Panc1 (cell line): ENCODE measurements around the gene TPBGL. TPM values are rescaled to one million over a fixed set of nuclear protein-coding genes. Genes with fewer than 3 reads are reported as not detected.

Source experiments
- ATAC-seq: fragments of 200-7000 bp; cut with Tn5 transposase; 2 replicates; pipeline ENCODE4 v1.9.1; 2020; ENCODE audit warnings: mild to moderate bottlenecking, moderate library complexity
- BruUV-seq: library from RNA; stranded (reverse); fragments of 400-500 nt; replicated peaks from 2 replicates; lab custom pipeline; 2021; lab: Mats Ljungman, UMichigan
- CTCF ChIA-PET: fragments of 300-600 bp; sonication (Branson Sonifier 250); formaldehyde crosslinking; loops from one replicate; lab custom pipeline; 2022; ENCODE audit warnings: antibody characterized with exemption; lab: Charles Lee
- POLR2A ChIA-PET: fragments of 300-600 bp; sonication (Branson Sonifier 250); formaldehyde crosslinking; loops from one replicate; lab custom pipeline; 2022; ENCODE audit warnings: antibody characterized with exemption; lab: Charles Lee
- DNase-seq: peaks from one replicate; pipeline ENCODE4 v3.0.0-alpha.2; 2010; ENCODE audit warnings: low read depth, low spot score
- H3K27ac ChIP-seq: 2 replicates; pipeline ENCODE4 v1.5.1; 2011; ENCODE audit warnings: mild to moderate bottlenecking, low read length, inconsistent platforms
- H3K27me3 ChIP-seq: fragments of 200-500 bp; sonication (Bioruptor generic); 2 replicates; pipeline ENCODE4 v1.6.0; 2014; ENCODE audit warnings: low read length, inconsistent platforms; ENCODE audit not compliant: control insufficient read depth, insufficient read depth
- H3K36me3 ChIP-seq: fragments of 200-500 bp; sonication (Bioruptor generic); 2 replicates; pipeline ENCODE4 v1.5.1; 2014; ENCODE audit warnings: inconsistent platforms, mild to moderate bottlenecking, low read length, moderate library complexity; ENCODE audit not compliant: control insufficient read depth, insufficient read depth
- H3K4me1 ChIP-seq: 2 replicates; pipeline ENCODE4 v1.5.1; 2011; ENCODE audit warnings: inconsistent platforms, mild to moderate bottlenecking, low read length, moderate library complexity; ENCODE audit not compliant: control insufficient read depth, insufficient read depth
- H3K4me3 ChIP-seq, 2 experiments: 2 replicates each; pipeline ENCODE4 v1.5.1; 2011 to 2012; ENCODE audit warnings: low read depth in 2 of 2, low read length in 2 of 2, mild to moderate bottlenecking in 2 of 2, inconsistent platforms in 1 of 2, moderate library complexity in 1 of 2
- H3K9me3 ChIP-seq: fragments of 200-500 bp; sonication (Bioruptor generic); 2 replicates; pipeline ENCODE4 v1.5.1; 2014; ENCODE audit warnings: low read depth, mild to moderate bottlenecking, inconsistent platforms, low read length, moderate library complexity; ENCODE audit not compliant: control insufficient read depth, insufficient read depth
- CTCF ChIP-seq: fragments of 450-650 bp; IDR thresholded peaks from 2 replicates; pipeline ENCODE4 v1.5.1; 2017; ENCODE audit warnings: mild to moderate bottlenecking
- POLR2AphosphoS5 ChIP-seq: IDR thresholded peaks from 2 replicates; pipeline ENCODE4 v1.6.1; 2012; ENCODE audit warnings: mild to moderate bottlenecking, low read depth, low read length, moderate library complexity
- SIN3A ChIP-seq: IDR thresholded peaks from 2 replicates; pipeline ENCODE4 v1.6.1; 2012; ENCODE audit warnings: low read depth, mild to moderate bottlenecking, low read length, moderate library complexity, borderline replicate concordance; ENCODE audit not compliant: insufficient read depth
- TCF7L2 ChIP-seq: IDR thresholded peaks from 2 replicates; pipeline ENCODE4 v1.6.1; 2011; ENCODE audit warnings: mild to moderate bottlenecking, low read depth, low read length, inconsistent platforms
- in situ Hi-C: cut with HindIII; loops from 2 replicates; pipeline ENCODE4 v1.10.0; 2016; ENCODE audit warnings: low sequenced_read_pairs, low pct_unique_long_range_greater_than_20kb
- intact Hi-C: fragments of 100-400 bp; cut with micrococcal nuclease; formaldehyde crosslinking; loops from one replicate; pipeline ENCODE4 v1.10.0; 2022; ENCODE audit not compliant: unreplicated experiment
- total RNA-seq: library from RNA; stranded (reverse); gene quantifications from one replicate; pipeline ENCODE4 v1.2.1, GENCODE V29; 2021; ENCODE audit not compliant: unreplicated experiment
- TF ChIP-seq, protein P1 (sequence below), 2 experiments: IDR thresholded peaks; 2 replicates each; pipeline ENCODE4 v1.6.1; 2011 to 2012; ENCODE audit warnings: low read depth in 2 of 2, control low read depth in 1 of 2, low read length in 1 of 2, mild to moderate bottlenecking in 1 of 2, moderate library complexity in 1 of 2; ENCODE audit not compliant: insufficient read depth in 1 of 2

The TPBGL gene
- total RNA-seq, 1 experiment from 2014 or later: 0.54 TPM

- TF ChIP-seq, protein P1, sequence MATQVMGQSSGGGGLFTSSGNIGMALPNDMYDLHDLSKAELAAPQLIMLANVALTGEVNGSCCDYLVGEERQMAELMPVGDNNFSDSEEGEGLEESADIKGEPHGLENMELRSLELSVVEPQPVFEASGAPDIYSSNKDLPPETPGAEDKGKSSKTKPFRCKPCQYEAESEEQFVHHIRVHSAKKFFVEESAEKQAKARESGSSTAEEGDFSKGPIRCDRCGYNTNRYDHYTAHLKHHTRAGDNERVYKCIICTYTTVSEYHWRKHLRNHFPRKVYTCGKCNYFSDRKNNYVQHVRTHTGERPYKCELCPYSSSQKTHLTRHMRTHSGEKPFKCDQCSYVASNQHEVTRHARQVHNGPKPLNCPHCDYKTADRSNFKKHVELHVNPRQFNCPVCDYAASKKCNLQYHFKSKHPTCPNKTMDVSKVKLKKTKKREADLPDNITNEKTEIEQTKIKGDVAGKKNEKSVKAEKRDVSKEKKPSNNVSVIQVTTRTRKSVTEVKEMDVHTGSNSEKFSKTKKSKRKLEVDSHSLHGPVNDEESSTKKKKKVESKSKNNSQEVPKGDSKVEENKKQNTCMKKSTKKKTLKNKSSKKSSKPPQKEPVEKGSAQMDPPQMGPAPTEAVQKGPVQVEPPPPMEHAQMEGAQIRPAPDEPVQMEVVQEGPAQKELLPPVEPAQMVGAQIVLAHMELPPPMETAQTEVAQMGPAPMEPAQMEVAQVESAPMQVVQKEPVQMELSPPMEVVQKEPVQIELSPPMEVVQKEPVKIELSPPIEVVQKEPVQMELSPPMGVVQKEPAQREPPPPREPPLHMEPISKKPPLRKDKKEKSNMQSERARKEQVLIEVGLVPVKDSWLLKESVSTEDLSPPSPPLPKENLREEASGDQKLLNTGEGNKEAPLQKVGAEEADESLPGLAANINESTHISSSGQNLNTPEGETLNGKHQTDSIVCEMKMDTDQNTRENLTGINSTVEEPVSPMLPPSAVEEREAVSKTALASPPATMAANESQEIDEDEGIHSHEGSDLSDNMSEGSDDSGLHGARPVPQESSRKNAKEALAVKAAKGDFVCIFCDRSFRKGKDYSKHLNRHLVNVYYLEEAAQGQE (IDR thresholded peaks at IDR 0.05; ENCODE audit: insufficient read depth in 1 of 2, low read depth in 2 of 2, low read length in 1 of 2): no peak
- TF ChIP-seq TCF7L2 (no peak), CTCF (no peak), POLR2AphosphoS5 (no peak), SIN3A (no peak)
- Histone ChIP-seq H3K27ac (no peak overlapping the region), H3K4me3 (no peak overlapping the region), H3K27me3 (no peaks in the 10 kb centered on the region), H3K4me1 (no peaks in the 10 kb centered on the region), H3K36me3 (peaks cover 9% of the 10 kb centered on the region; the same call in 1 of the 2 replicates), H3K9me3 (no peaks in the 10 kb centered on the region)
- ATAC-seq: no peak
- no peak for DNase-seq
- no TSS peak for BruUV-seq
- ChIA-PET POLR2A (no interaction called here), CTCF (interaction anchor here (0.6 kb wide), 1 partner anchor 84 kb away, joined by 5 read pairs; no protein-coding TSS in a partner anchor)
- intact Hi-C loops: no loop called here
- in situ Hi-C loops: no loop called here
These were observed 31.2 kb downstream of the TPBGL start for GRCh38 chr11:75271730-75272129.

DNA sequence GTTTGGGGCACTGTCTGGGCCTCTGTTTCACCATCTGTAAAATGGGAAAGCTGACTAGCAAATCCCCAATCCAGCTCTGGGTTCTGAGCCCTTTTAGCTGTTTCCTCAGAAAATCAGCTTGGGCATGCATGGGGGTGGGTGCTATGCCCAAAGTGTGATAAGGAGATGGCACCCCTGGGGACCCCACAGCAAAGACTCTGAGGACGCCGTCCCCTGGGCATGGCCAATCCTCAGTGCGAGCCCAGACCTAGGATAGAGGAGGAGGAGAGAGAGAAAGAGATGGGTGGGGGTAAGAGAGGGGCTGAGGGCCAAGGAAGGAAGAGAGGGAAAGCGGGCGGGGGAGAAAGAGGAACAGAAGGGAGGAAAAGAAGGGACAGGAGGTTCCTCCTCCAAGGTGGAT is 31.8 kb downstream of the TPBGL start:
- POLR2A ChIA-PET: no interaction called here
- in situ Hi-C loops (no loop called here), intact Hi-C loops (no loop called here)
- TF ChIP-seq CTCF (no peak), POLR2AphosphoS5 (no peak), TCF7L2 (no peak), SIN3A (no peak)
- TF ChIP-seq, protein P1 (IDR thresholded peaks at IDR 0.05; ENCODE audit: insufficient read depth in 1 of 2, low read depth in 2 of 2, low read length in 1 of 2): no peak
- no peak overlapping the region for H3K4me3 ChIP-seq
- DNase-seq: no peak
- ATAC-seq: no peak
- no peaks in the 10 kb centered on the region for H3K4me1 ChIP-seq
- no peak overlapping the region for H3K27ac ChIP-seq
- H3K9me3 ChIP-seq: no peaks in the 10 kb centered on the region
- no TSS peak for BruUV-seq
- H3K36me3 ChIP-seq: peaks cover 9% of the 10 kb centered on the region; the same call in 1 of the 2 replicates
- no peaks in the 10 kb centered on the region for H3K27me3 ChIP-seq
- CTCF ChIA-PET: interaction anchor here (0.6 kb wide), 1 partner anchor 83 kb away, joined by 5 read pairs; no protein-coding TSS in a partner anchor
